Gastrocnemius medialis (tissue), 4 donors: ENCODE data around the gene KDM5B.

Experiments
- POLR2A ChIP-seq, 2 donors: fragments of 450-650 bp; IDR thresholded peaks; one replicate each; pipeline ENCODE4 v1.6.1; 2017; ENCODE audit warnings: antibody characterized with exemption in 2 of 2, mild to moderate bottlenecking in 2 of 2, moderate library complexity in 2 of 2
- TF ChIP-seq, protein P1 (sequence below), 5 experiments: fragments of 450-650 bp in 3 of 5; fragments of 200-600 bp in 2 of 5; sonication (generic) in 2 of 5; IDR thresholded peaks in 4 of 5; conservative IDR thresholded peaks in 1 of 5; 1 replicate in 4 of 5; 2 replicates in 1 of 5; pipeline ENCODE4 v1.5.1; 2016 to 2019; ENCODE audit warnings: antibody characterized with exemption in 5 of 5, mild to moderate bottlenecking in 3 of 5, moderate library complexity in 3 of 5

DNA sequence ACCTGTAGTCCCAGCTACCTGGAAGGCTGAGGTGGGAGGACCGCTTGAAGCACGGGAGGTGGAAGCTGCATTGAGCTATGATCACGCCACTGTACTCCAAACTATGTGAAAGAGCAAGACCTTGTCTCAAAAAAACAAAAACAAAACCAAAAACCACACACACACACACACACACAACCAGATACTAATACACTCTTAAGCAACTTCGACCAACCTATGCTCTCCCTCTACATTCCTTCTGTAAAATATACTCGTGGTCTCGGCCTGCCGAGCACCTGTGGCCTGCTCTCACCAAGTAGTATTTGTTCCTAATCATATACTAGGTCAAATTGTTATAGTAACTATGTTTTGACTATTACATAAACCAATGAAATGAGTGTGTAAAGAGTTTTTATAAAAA is 84.5 kb downstream of the KDM5B start:
- TF ChIP-seq POLR2A (IDR thresholded peaks at IDR 0.05): no peak
- TF ChIP-seq, protein P1, sequence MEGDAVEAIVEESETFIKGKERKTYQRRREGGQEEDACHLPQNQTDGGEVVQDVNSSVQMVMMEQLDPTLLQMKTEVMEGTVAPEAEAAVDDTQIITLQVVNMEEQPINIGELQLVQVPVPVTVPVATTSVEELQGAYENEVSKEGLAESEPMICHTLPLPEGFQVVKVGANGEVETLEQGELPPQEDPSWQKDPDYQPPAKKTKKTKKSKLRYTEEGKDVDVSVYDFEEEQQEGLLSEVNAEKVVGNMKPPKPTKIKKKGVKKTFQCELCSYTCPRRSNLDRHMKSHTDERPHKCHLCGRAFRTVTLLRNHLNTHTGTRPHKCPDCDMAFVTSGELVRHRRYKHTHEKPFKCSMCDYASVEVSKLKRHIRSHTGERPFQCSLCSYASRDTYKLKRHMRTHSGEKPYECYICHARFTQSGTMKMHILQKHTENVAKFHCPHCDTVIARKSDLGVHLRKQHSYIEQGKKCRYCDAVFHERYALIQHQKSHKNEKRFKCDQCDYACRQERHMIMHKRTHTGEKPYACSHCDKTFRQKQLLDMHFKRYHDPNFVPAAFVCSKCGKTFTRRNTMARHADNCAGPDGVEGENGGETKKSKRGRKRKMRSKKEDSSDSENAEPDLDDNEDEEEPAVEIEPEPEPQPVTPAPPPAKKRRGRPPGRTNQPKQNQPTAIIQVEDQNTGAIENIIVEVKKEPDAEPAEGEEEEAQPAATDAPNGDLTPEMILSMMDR (IDR thresholded peaks at IDR 0.05 in 4 of 5, conservative IDR thresholded peaks at IDR 0.05 in 1 of 5): no peak
